Activated CD4-positive, alpha-beta T cell treated with anti-CD3 and anti-CD28 coated beads for 36 hours (primary cell): ENCODE data around the gene NPLOC4. TPM values are rescaled to one million over a fixed set of nuclear protein-coding genes. Genes with fewer than 3 reads are reported as not detected.

Source experiments
- ATAC-seq: fragments of 200-7000 bp; cut with Tn5 transposase; one replicate; pipeline ENCODE4 v1.10.0; 2021; ENCODE audit warnings: mild to moderate bottlenecking, moderate library complexity
- CTCF ChIA-PET: fragments of 350-600 bp; sonication (Branson Sonifier 250); formaldehyde crosslinking; loops from one replicate; lab custom pipeline; 2021; ENCODE audit warnings: antibody characterized with exemption; lab: Charles Lee
- POLR2A ChIA-PET: fragments of 350-600 bp; sonication (Branson Sonifier 250); formaldehyde crosslinking; loops from one replicate; lab custom pipeline; 2021; ENCODE audit warnings: antibody characterized with exemption, inconsistent platforms; lab: Charles Lee
- DNase-seq: peaks from one replicate; pipeline ENCODE4 v3.0.0-alpha.2; 2020
- H3K27ac Mint-ChIP-seq: one replicate; pipeline ENCODE4 v1.8.0; 2021; ENCODE audit warnings: mixed read lengths
- H3K27me3 Mint-ChIP-seq: one replicate; pipeline ENCODE4 v1.8.0; 2021; ENCODE audit warnings: mixed read lengths
- H3K36me3 Mint-ChIP-seq: one replicate; pipeline ENCODE4 v1.8.0; 2021; ENCODE audit warnings: low read depth, mixed read lengths
- H3K4me1 Mint-ChIP-seq: one replicate; pipeline ENCODE4 v1.8.0; 2021; ENCODE audit warnings: mixed read lengths
- H3K4me3 Mint-ChIP-seq: one replicate; pipeline ENCODE4 v1.8.0; 2021; ENCODE audit warnings: mild to moderate bottlenecking, moderate library complexity, mixed read lengths
- H3K9me3 Mint-ChIP-seq: one replicate; pipeline ENCODE4 v1.8.0; 2021; ENCODE audit warnings: low read depth, mixed read lengths
- intact Hi-C, 2 experiments: fragments of 100-400 bp; cut with DNase I in 1 of 2; cut with micrococcal nuclease in 1 of 2; formaldehyde crosslinking; loops; one replicate each; pipeline versions ENCODE4 v1.14.2 to v1.15.1; 2022 to 2024; cut with DNase I, micrococcal nuclease
- total RNA-seq, 2 experiments: library from RNA; stranded (reverse); gene quantifications; one replicate each; pipeline ENCODE4 v1.2.3, GENCODE V29; 2021

Gene NPLOC4
- total RNA-seq, 2 experiments from 2014 or later = 71.8 to 93.1 TPM

DNA sequence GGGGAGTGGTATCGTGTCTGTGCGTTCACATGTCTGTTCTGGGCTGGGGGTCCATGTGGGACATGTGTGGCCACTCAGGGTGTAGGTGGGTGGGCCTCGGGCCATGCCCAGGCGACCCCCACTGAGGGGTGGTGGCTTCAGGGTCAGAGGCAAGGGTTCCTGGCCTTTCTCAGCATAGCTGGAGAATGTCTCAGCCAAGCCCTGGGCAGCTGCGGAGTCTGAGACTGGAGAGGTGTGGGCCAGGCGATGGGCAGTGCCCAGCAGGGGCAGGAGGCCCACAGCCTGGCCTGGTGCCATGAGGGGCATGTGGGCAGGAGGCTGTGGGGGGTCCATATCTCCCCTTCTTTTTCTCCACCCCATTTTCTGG is 107.5 kb downstream of the NPLOC4 start:
- ChIA-PET POLR2A (interaction anchor here (0.5 kb wide), 1 partner anchor 58 kb away, joined by 8 read pairs; no protein-coding TSS in a partner anchor), CTCF (no interaction called here)
- Mint-ChIP-seq H3K36me3 (no peaks in the 10 kb centered on the region), H3K4me3 (no peak overlapping the region), H3K27ac (no peak overlapping the region), H3K4me1 (no peaks in the 10 kb centered on the region), H3K9me3 (no peaks in the 10 kb centered on the region), H3K27me3 (peaks cover 6% of the 10 kb centered on the region)
- ATAC-seq (no peak), DNase-seq (no peak)
- intact Hi-C loops = no loop called here

DNA sequence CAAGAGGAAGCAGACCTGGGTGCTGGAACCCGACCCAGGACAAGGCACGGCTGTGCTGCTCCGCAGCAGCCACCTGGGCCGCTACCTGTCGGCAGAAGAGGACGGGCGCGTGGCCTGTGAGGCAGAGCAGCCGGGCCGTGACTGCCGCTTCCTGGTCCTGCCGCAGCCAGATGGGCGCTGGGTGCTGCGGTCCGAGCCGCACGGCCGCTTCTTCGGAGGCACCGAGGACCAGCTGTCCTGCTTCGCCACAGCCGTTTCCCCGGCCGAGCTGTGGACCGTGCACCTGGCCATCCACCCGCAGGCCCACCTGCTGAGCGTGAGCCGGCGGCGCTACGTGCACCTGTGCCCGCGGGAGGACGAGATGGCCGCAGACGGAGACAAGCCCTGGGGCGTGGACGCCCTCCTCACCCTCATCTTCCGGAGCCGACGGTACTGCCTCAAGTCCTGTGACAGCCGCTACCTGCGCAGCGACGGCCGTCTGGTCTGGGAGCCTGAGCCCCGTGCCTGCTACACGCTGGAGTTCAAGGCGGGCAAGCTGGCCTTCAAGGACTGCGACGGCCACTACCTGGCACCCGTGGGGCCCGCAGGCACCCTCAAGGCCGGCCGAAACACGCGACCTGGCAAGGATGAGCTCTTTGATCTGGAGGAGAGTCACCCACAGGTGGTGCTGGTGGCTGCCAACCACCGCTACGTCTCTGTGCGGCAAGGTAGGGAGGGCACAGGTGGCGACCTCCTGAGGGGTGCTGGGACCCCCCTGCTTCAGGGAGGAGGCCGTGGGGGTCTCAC is 108.1 kb downstream of the NPLOC4 start:
- ATAC-seq = no peak
- H3K36me3 Mint-ChIP-seq = no peaks in the 10 kb centered on the region
- H3K4me3 Mint-ChIP-seq = no peak overlapping the region
- no peaks in the 10 kb centered on the region for H3K9me3 Mint-ChIP-seq
- POLR2A ChIA-PET = no interaction called here
- peaks cover 5% of the 10 kb centered on the region for H3K27me3 Mint-ChIP-seq
- intact Hi-C loops = no loop called here
- H3K4me1 Mint-ChIP-seq = no peaks in the 10 kb centered on the region
- CTCF ChIA-PET = no interaction called here
- DNase-seq = no peak
- H3K27ac Mint-ChIP-seq = no peak overlapping the region

DNA sequence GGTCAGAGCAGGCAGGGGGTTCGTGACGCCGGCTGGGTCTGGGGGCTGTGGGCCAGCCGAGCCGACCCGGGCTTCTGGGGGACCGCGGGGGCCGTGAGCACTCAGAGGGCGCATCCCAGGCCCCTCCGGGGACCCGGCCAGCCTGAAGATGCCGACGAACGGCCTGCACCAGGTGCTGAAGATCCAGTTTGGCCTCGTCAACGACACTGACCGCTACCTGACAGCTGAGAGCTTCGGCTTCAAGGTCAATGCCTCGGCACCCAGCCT is 108.6 kb downstream of the NPLOC4 start:
- ATAC-seq (no peak), DNase-seq (no peak)
- intact Hi-C loops = no loop called here
- no peaks in the 10 kb centered on the region for H3K9me3 Mint-ChIP-seq
- no peak overlapping the region for H3K27ac Mint-ChIP-seq
- no peak overlapping the region for H3K4me3 Mint-ChIP-seq
- peaks cover 2% of the 10 kb centered on the region for H3K27me3 Mint-ChIP-seq
- CTCF ChIA-PET = no interaction called here
- POLR2A ChIA-PET = no interaction called here
- H3K4me1 Mint-ChIP-seq = no peaks in the 10 kb centered on the region
- no peaks in the 10 kb centered on the region for H3K36me3 Mint-ChIP-seq

DNA sequence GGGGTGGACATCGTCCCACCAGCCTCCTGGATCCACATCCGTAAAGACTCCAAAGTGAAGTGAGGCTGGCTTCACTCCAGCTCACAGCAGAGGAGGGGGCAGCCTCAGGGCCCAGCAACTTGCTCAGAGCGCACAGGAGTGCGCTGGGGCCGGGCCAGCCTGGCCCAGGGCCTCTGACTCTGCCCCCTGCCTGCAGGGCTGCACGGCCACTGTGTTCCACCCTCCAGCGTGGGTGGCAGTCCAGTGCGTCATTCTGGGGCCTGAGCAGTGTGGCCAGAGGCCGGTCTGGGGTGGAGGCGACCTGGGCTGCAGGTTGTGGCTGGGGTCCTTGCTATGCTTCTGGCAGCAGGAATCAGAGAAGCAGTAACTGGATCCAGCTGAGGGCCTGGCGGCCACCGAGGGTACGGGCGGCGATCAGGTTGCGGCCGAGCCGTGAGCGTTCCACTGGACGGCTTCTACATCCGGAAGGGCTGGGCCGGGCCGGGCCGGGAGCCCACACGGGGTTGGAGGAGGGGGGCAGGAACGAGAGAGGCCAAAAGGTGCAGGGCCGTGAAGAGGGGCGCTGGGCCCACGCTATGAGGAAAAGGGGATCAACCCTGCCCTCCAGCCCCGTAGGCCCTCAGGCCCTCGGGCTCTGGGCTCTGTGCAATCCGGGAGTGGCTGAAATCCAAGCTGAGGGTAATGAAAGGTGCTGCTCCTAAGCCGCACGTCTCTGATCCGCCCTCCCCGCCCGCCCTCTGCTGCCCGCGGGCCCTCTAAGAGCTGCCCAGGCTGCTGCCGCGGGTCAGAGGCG is 109.1 kb downstream of the NPLOC4 start, which contains the start of gene FSCN2:
TSS of gene FSCN2 (plus strand) at position 787 of the 793 bp plus-strand sequence. CDS start 155 bp downstream, outside the sequence.
- intact Hi-C loops = no loop called here
- ATAC-seq = no peak
- Mint-ChIP-seq H3K4me1 (no peaks in the 10 kb centered on the region), H3K4me3 (no peak within 1 kb of the TSS), H3K9me3 (no peaks in the 10 kb centered on the region), H3K36me3 (no peaks in the 10 kb centered on the region), H3K27me3 (peaks cover 2% of the 10 kb centered on the region), H3K27ac (no peak within 1 kb of the TSS)
- no peak for DNase-seq
- ChIA-PET CTCF (no interaction called here), POLR2A (no interaction called here)

DNA sequence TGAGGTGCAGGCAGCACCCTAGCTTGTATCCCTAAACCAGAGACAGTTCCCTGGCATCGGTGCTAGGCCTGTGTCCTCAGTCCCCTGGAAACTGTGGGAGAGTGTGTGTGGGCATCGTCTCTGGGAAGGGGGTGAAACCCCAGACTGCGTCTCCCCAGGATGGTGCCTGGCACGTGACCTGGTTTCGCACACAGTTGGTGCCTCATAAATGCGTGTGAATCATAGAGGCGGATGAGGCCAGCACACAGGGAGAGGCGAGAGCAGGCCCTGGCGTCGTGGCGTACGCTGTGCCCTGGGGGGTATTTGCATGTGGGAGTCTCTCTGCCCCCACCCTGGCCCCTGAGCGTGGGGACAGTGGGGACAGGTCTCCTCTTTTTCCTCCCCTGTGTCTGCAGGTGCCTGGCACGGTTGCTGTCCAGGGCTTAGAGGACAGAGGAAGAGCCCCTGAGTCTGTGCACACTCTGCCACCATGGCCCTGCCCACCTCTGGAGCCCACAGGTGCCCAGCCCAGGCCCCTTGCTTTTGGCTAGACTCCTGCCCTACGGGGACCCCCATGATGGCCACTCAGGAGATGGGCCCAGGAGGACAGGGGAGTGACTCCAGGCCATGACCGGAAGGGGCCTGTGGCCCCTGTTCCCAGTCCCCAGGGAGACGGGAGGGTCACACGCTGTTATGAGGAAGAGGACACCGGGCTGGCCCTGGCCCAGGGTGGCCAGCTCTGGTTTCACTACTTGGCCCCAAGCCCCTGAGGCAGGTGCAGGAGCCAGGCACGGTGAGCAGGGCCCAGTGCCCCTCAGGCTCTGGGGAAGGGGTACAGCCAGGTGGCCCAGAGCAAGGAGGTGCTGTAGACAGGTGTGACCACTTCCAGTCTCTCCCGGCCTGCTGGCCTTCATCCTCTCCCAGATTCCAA is 110.0 kb downstream of the NPLOC4 start:
- Mint-ChIP-seq H3K4me3 (no peak overlapping the region), H3K27me3 (peaks cover 2% of the 10 kb centered on the region), H3K9me3 (no peaks in the 10 kb centered on the region), H3K27ac (no peak overlapping the region), H3K4me1 (no peaks in the 10 kb centered on the region), H3K36me3 (no peaks in the 10 kb centered on the region)
- ChIA-PET POLR2A (no interaction called here), CTCF (interaction anchor here (0.7 kb wide), 1 partner anchor 436 kb away, joined by 3 read pairs; no protein-coding TSS in a partner anchor)
- intact Hi-C loops = no loop called here
- ATAC-seq (no peak), DNase-seq (no peak)

DNA sequence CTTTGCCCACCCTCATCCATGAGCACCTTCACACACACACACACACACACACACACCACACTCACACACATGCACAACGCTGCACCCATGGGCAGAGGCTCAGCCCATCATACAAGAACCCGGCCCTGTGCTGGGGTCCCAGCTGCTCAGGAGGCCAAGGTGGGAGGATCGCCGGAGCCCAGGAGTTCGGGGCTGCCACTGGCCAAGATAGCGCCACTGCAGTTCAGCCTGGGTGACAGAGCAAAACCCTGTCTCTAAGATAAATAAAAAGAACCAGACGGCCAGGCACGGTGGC is 112.1 kb downstream of the NPLOC4 start:
- no peak overlapping the region for H3K4me3 Mint-ChIP-seq
- intact Hi-C loops = no loop called here
- POLR2A ChIA-PET = no interaction called here
- H3K27ac Mint-ChIP-seq = no peak overlapping the region
- DNase-seq = no peak
- ATAC-seq = no peak
- no peaks in the 10 kb centered on the region for H3K4me1 Mint-ChIP-seq
- peaks cover 3% of the 10 kb centered on the region for H3K27me3 Mint-ChIP-seq
- CTCF ChIA-PET = no interaction called here
- no peaks in the 10 kb centered on the region for H3K36me3 Mint-ChIP-seq
- H3K9me3 Mint-ChIP-seq = no peaks in the 10 kb centered on the region

DNA sequence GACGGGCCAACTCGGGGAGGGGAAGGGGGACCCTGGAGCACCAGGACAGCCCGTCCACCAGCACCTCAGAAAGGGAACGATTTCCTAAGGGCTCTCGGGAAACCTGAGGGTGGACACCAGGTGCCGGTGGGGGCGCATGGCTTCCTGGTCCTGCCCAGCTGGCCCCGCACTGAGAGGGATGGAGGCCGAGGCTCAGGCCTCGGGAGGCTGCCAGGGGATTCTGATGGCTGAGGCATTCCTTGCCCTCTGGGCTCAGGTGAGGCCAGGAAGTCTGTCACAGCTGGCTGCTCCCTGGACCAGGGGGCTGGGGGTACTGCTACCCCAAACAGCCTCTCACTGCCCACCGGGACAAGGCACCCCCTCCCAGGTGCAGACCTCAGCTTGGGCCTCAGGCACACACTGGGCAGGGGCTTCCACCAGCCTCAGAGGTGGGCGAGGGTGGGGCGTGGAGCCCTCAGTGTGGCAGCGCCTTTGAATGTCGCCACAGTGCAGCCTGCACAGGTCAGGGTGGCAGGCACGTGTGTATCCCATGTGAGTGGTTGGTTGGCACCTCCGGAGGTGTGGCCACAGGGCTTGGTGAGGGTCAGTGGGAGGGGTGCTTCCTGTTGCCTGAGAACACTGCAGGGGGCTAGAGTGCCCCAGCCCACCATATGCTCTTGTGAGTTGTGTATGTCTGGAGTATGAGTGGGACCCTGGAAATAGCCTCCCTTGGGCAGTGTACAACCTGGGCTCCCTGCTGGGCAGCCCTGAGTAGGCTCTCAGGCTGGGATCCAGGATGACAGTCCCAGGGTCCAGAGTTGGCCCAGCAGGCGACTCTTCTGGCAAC is 112.7 kb downstream of the NPLOC4 start:
- Mint-ChIP-seq H3K36me3 (no peaks in the 10 kb centered on the region), H3K27me3 (peaks cover 3% of the 10 kb centered on the region), H3K4me1 (no peaks in the 10 kb centered on the region), H3K9me3 (no peaks in the 10 kb centered on the region), H3K4me3 (no peak overlapping the region), H3K27ac (no peak overlapping the region)
- ChIA-PET CTCF (no interaction called here), POLR2A (no interaction called here)
- intact Hi-C loops = no loop called here
- no peak for ATAC-seq
- no peak for DNase-seq

DNA sequence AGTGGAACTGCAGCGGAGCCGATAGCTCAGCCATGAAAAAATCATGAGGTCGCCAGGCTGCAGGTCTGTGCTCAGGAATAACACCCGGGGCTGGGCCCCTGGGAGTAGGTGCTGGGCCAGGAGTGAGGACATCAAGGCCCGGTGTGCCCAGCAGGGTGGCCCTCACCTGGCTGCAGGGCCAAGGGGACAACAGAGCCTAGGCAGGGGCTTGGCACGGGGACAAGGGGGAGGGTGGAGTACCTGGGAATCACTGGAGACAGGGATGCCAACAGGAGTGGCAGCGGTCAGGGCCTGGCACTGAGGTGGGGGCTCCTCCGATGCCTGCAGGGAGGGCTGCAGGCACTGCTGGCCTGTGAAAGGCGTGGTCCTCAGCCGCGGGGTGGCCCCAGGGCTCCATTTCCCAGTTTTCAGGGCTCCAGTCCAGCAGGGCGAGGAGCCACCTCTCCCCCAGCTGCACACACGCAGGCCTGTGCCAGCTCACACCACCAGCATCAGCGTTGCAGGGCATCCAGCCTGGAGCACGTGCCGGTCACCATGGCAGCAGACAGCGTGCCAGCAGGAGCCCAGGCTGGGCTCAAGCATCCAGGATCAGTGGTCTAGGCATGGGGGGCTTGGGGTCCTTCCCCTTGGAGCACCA is 113.4 kb downstream of the NPLOC4 start:
- ChIA-PET CTCF (interaction anchor here (0.7 kb wide), 1 partner anchor 111 kb away, joined by 3 read pairs; no protein-coding TSS in a partner anchor), POLR2A (no interaction called here)
- no peaks in the 10 kb centered on the region for H3K4me1 Mint-ChIP-seq
- no peaks in the 10 kb centered on the region for H3K9me3 Mint-ChIP-seq
- no peak for ATAC-seq
- intact Hi-C loops = no loop called here
- no peak overlapping the region for H3K4me3 Mint-ChIP-seq
- H3K36me3 Mint-ChIP-seq = no peaks in the 10 kb centered on the region
- no peak for DNase-seq
- H3K27me3 Mint-ChIP-seq = peaks cover 3% of the 10 kb centered on the region
- no peak overlapping the region for H3K27ac Mint-ChIP-seq

DNA sequence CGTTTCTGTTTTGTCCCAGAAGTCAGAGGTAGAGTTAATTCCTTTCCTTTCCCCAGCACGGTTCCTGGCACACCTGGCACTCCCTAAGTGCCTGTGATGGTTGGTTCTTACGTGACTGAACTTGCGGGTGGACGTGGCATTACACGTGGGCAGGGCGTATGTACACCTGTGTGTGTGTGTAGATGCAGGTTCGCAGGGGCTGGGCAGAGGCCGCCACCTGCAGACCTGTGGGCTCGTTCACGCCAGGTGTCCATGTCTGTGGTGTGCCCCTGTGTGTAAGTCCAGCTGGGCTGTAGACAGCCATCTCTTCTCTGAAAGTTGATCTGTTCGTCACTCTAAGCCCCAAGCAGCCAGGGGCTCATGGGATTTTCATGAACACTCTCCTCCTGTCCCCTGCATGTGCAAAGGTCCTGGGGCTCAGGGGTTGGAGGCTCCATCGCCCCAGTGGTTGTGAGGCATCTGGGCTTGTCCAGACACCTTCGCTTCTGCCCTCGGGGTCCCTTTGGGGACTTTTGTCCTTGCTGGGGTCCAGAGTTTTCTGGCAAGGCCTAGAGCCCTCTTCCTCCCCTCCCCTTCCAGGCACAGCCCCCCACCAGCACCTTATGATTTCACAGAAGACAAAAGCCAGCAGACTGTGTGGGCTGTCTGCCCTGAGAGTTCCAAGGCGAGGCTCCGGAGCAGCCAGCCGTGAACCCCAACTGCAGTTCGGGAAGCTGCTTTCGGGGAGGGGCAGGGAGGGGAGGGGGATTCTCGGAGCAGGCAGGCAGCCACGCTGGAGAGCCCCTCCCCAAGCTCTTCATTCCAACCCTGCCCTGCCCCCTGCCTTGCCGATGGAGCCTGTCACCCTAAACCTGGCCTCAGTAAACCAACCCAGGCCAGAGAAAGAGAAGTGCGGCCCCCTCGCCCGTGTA is 114.2 kb downstream of the NPLOC4 start:
- CTCF ChIA-PET = interaction anchor here (0.7 kb wide), 1 partner anchor 112 kb away, joined by 3 read pairs; no protein-coding TSS in a partner anchor
- no peak for ATAC-seq

More for the DNA sequence above, 114.2 kb downstream of the NPLOC4 start:
- no peak for DNase-seq
- POLR2A ChIA-PET = no interaction called here
- H3K27ac Mint-ChIP-seq = no peak overlapping the region
- no peaks in the 10 kb centered on the region for H3K36me3 Mint-ChIP-seq
- no peak overlapping the region for H3K4me3 Mint-ChIP-seq
- intact Hi-C loops = no loop called here
- H3K27me3 Mint-ChIP-seq = peaks cover 3% of the 10 kb centered on the region
- peaks cover 3% of the 10 kb centered on the region for H3K4me1 Mint-ChIP-seq
- H3K9me3 Mint-ChIP-seq = no peaks in the 10 kb centered on the region
